SK-N-SH treated with all-trans-retinoic acid at 6 μM for 48 hours (cell line): Measurements from ENCODE around the gene GALNT6.

Experiments
- ATAC-seq: fragments of 200-7000 bp; cut with Tn5 transposase; 3 replicates; pipeline ENCODE4 v1.9.1; 2020; ENCODE audit warnings: mild to moderate bottlenecking, moderate library complexity
- ARNTL ChIP-seq: fragments of 450-650 bp; formaldehyde crosslinking; IDR thresholded peaks from 2 replicates; pipeline ENCODE4 v1.5.0; 2020; ENCODE audit warnings: low read depth, mild to moderate bottlenecking, moderate library complexity, borderline replicate concordance
- BACH2 ChIP-seq: fragments of 250-450 bp; sonication (Bioruptor Pico); IDR thresholded peaks from 2 replicates; pipeline ENCODE4 v1.9.0; 2021; ENCODE audit warnings: mild to moderate bottlenecking, borderline replicate concordance
- CSDC2 ChIP-seq: fragments of 250-450 bp; sonication (Bioruptor Pico); IDR thresholded peaks from 2 replicates; pipeline ENCODE4 v1.5.0; 2020; ENCODE audit warnings: mild to moderate bottlenecking, moderate library complexity
- CSRNP3 ChIP-seq: fragments of 250-450 bp; sonication (Bioruptor Pico); IDR thresholded peaks from 2 replicates; pipeline ENCODE4 v1.5.1; 2021; ENCODE audit warnings: mild to moderate bottlenecking, moderate library complexity
- ESRRG ChIP-seq: fragments of 250-450 bp; sonication (Bioruptor Pico); IDR thresholded peaks from 2 replicates; pipeline ENCODE4 v1.6.1; 2021; ENCODE audit warnings: mild to moderate bottlenecking
- GLIS3 ChIP-seq: fragments of 250-450 bp; sonication (Bioruptor Pico); IDR thresholded peaks from 2 replicates; pipeline ENCODE4 v1.5.0; 2020; ENCODE audit warnings: mild to moderate bottlenecking, moderate library complexity
- ISL1 ChIP-seq: fragments of 250-450 bp; sonication (Bioruptor Pico); IDR thresholded peaks from 2 replicates; pipeline ENCODE4 v2.1.2; 2022; ENCODE audit warnings: mild to moderate bottlenecking, moderate library complexity
- OSR1 ChIP-seq: fragments of 250-450 bp; sonication (Bioruptor Pico); IDR thresholded peaks from 2 replicates; pipeline ENCODE4 v1.8.0; 2022; ENCODE audit warnings: moderate library complexity, mild to moderate bottlenecking, inconsistent platforms
- PPARA ChIP-seq: fragments of 250-450 bp; sonication (Bioruptor Pico); IDR thresholded peaks from 2 replicates; pipeline ENCODE4 v1.5.0; 2020; ENCODE audit warnings: mild to moderate bottlenecking, borderline replicate concordance
- RARB ChIP-seq: fragments of 250-450 bp; sonication (Bioruptor Pico); IDR thresholded peaks from 2 replicates; pipeline ENCODE4 v1.8.0; 2021; ENCODE audit warnings: mild to moderate bottlenecking, moderate library complexity
- SNAI2 ChIP-seq: fragments of 250-450 bp; sonication (Bioruptor Pico); IDR thresholded peaks from 2 replicates; pipeline ENCODE4 v1.5.0; 2020; ENCODE audit warnings: mild to moderate bottlenecking, moderate library complexity
- TCF4 ChIP-seq: fragments of 250-450 bp; sonication (Bioruptor Pico); IDR thresholded peaks from 2 replicates; pipeline ENCODE4 v1.8.0; 2021; ENCODE audit warnings: mild to moderate bottlenecking, moderate library complexity, borderline replicate concordance
- TOX ChIP-seq: fragments of 250-450 bp; sonication (Bioruptor Pico); IDR thresholded peaks from 2 replicates; pipeline ENCODE4 v1.8.0; 2021; ENCODE audit warnings: mild to moderate bottlenecking, moderate library complexity, borderline replicate concordance
- TSHZ2 ChIP-seq: fragments of 250-450 bp; sonication (Bioruptor Pico); IDR thresholded peaks from 2 replicates; pipeline ENCODE4 v1.5.0; 2020; ENCODE audit warnings: mild to moderate bottlenecking, moderate library complexity
- ZC3H10 ChIP-seq: fragments of 250-450 bp; sonication (Bioruptor Pico); IDR thresholded peaks from 2 replicates; pipeline ENCODE4 v1.5.1; 2021; ENCODE audit warnings: mild to moderate bottlenecking, moderate library complexity
- ZFP3 ChIP-seq: fragments of 250-450 bp; sonication (Bioruptor Pico); IDR thresholded peaks from 2 replicates; pipeline ENCODE4 v1.5.0; 2020; ENCODE audit warnings: mild to moderate bottlenecking, moderate library complexity
- ZFP30 ChIP-seq: fragments of 450-650 bp; formaldehyde crosslinking; IDR thresholded peaks from 2 replicates; pipeline ENCODE4 v1.5.0; 2022; ENCODE audit warnings: mild to moderate bottlenecking, moderate library complexity
- ZNF565 ChIP-seq: fragments of 450-650 bp; formaldehyde crosslinking; conservative IDR thresholded peaks from 2 replicates; pipeline ENCODE4 v1.5.0; 2020; ENCODE audit warnings: low read depth, mild to moderate bottlenecking, moderate library complexity
- ZNF70 ChIP-seq: fragments of 450-650 bp; formaldehyde crosslinking; IDR thresholded peaks from 2 replicates; pipeline ENCODE4 v1.5.0; 2020; ENCODE audit warnings: mild to moderate bottlenecking, moderate library complexity
- TF ChIP-seq, protein P1 (sequence below): fragments of 250-450 bp; sonication (Bioruptor Pico); IDR thresholded peaks from 2 replicates; pipeline ENCODE4 v1.8.0; 2020; ENCODE audit warnings: mild to moderate bottlenecking, moderate library complexity, borderline replicate concordance
- TF ChIP-seq, protein P2 (sequence below): fragments of 250-450 bp; sonication (Bioruptor Pico); IDR thresholded peaks from 2 replicates; pipeline ENCODE4 v1.8.0; 2021; ENCODE audit warnings: low read depth, mild to moderate bottlenecking, moderate library complexity, borderline replicate concordance

The GALNT6 gene

GRCh38 chr12:51437431-51437830 lies 46.2 kb upstream of the GALNT6 start (continued):
- TF ChIP-seq TSHZ2 (CRISPR knock-in tag) (no peak), GLIS3 (CRISPR knock-in tag) (no peak), ZFP3 (CRISPR knock-in tag) (no peak), TOX (CRISPR knock-in tag) (no peak), ESRRG (no peak), RARB (CRISPR knock-in tag) (no peak)
- TF ChIP-seq, protein P1, sequence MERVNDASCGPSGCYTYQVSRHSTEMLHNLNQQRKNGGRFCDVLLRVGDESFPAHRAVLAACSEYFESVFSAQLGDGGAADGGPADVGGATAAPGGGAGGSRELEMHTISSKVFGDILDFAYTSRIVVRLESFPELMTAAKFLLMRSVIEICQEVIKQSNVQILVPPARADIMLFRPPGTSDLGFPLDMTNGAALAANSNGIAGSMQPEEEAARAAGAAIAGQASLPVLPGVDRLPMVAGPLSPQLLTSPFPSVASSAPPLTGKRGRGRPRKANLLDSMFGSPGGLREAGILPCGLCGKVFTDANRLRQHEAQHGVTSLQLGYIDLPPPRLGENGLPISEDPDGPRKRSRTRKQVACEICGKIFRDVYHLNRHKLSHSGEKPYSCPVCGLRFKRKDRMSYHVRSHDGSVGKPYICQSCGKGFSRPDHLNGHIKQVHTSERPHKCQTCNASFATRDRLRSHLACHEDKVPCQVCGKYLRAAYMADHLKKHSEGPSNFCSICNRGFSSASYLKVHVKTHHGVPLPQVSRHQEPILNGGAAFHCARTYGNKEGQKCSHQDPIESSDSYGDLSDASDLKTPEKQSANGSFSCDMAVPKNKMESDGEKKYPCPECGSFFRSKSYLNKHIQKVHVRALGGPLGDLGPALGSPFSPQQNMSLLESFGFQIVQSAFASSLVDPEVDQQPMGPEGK, result no peak

- ATAC-seq, result no peak
- TF ChIP-seq BACH2 (CRISPR knock-in tag), result no peak
- TF ChIP-seq PPARA (CRISPR knock-in tag), result no peak
- TF ChIP-seq, protein P2, sequence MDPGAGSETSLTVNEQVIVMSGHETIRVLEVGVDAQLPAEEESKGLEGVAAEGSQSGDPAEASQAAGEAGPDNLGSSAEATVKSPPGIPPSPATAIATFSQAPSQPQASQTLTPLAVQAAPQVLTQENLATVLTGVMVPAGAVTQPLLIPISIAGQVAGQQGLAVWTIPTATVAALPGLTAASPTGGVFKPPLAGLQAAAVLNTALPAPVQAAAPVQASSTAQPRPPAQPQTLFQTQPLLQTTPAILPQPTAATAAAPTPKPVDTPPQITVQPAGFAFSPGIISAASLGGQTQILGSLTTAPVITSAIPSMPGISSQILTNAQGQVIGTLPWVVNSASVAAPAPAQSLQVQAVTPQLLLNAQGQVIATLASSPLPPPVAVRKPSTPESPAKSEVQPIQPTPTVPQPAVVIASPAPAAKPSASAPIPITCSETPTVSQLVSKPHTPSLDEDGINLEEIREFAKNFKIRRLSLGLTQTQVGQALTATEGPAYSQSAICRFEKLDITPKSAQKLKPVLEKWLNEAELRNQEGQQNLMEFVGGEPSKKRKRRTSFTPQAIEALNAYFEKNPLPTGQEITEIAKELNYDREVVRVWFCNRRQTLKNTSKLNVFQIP, result no peak
- TF ChIP-seq ZFP3 (CRISPR knock-in tag), result no peak
- no peak for TF ChIP-seq GLIS3 (CRISPR knock-in tag)
Observed at GRCh38 chr12:51434305-51434704, 43.1 kb upstream of the GALNT6 start.

DNA sequence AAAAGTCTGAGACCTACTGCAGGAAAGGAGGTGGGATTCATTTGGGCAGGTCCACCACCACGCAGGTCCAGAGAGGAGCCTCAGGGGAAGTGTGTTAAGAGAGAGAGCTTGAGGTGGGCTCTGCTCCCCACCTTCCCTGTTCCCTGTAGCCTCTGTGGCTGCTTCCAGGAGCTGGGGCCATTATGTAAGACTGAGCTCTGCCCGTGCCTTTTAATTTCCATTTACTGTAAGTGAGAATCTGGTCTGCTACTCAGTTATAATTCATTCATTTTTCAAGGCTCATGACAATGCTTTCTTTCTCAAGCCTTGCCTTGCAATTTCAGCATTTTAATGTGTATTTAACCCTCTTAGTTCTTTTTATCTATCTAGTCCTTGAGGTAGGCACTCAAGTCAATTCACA lies 41.7 kb upstream of the GALNT6 start:
- no peak for ATAC-seq
- TF ChIP-seq TSHZ2 (CRISPR knock-in tag) (no peak), CSDC2 (no peak), TCF4 (no peak), ZC3H10 (CRISPR knock-in tag) (no peak), SNAI2 (CRISPR knock-in tag) (no peak), ZFP30 (CRISPR knock-in tag) (no peak), GLIS3 (CRISPR knock-in tag) (no peak), ARNTL (CRISPR knock-in tag) (no peak), OSR1 (no peak), ESRRG (no peak), ZNF565 (no peak), PPARA (CRISPR knock-in tag) (no peak), CSRNP3 (CRISPR knock-in tag) (no peak), ISL1 (CRISPR knock-in tag) (no peak), BACH2 (CRISPR knock-in tag) (no peak), TOX (CRISPR knock-in tag) (no peak), ZNF70 (CRISPR knock-in tag) (no peak)
- TF ChIP-seq, protein P2, result no peak
- TF ChIP-seq, protein P1, result no peak
- TF ChIP-seq, all 23 proteins: peak for 0
